HFFc6 (cell line): Measurements from ENCODE around the gene CXCR5. TPM values are rescaled to one million over a fixed set of nuclear protein-coding genes. Genes with fewer than 3 reads are reported as not detected.

Source experiments
- DNase-seq: peaks from one replicate; pipeline ENCODE4 v3.0.0-alpha.2; 2018
- H3K27ac Mint-ChIP-seq: 2 replicates; pipeline ENCODE4 v1.8.0; 2020; ENCODE audit warnings: mild to moderate bottlenecking, mixed read lengths
- H3K27me3 Mint-ChIP-seq: 2 replicates; pipeline ENCODE4 v1.8.0; 2021; ENCODE audit warnings: mild to moderate bottlenecking, moderate library complexity, mixed read lengths; ENCODE audit not compliant: insufficient read depth
- H3K36me3 Mint-ChIP-seq: 2 replicates; pipeline ENCODE4 v1.8.0; 2021; ENCODE audit warnings: low read depth, mixed read lengths
- H3K4me1 Mint-ChIP-seq: 2 replicates; pipeline ENCODE4 v1.8.0; 2020; ENCODE audit warnings: low read depth, mixed read lengths
- H3K4me3 Mint-ChIP-seq: 2 replicates; pipeline ENCODE4 v1.8.0; 2020; ENCODE audit warnings: mild to moderate bottlenecking, moderate library complexity, mixed read lengths
- H3K9me3 Mint-ChIP-seq: 2 replicates; pipeline ENCODE4 v1.8.0; 2020; ENCODE audit warnings: mild to moderate bottlenecking, mixed read lengths
- total RNA-seq, 6 experiments: library from RNA; stranded (reverse); fragmentation: NEBNext Ultra II Directional; extraction: Animal tissue kit (Norgen Biotek cat#: 25700); gene quantifications; 2 replicates in 1 of 6; 3 replicates in 5 of 6; pipeline ENCODE4 v1.2.3, GENCODE V29; 2021
- TF ChIP-seq, protein P1 (sequence below): fragments of 200-600 bp; sonication (generic); IDR thresholded peaks from 2 replicates; pipeline ENCODE4 v1.5.0; 2021; ENCODE audit warnings: antibody characterized with exemption, mild to moderate bottlenecking

The CXCR5 gene
- total RNA-seq, 6 experiments from 2014 or later, result 0.06 TPM; not detected in 5

DNA sequence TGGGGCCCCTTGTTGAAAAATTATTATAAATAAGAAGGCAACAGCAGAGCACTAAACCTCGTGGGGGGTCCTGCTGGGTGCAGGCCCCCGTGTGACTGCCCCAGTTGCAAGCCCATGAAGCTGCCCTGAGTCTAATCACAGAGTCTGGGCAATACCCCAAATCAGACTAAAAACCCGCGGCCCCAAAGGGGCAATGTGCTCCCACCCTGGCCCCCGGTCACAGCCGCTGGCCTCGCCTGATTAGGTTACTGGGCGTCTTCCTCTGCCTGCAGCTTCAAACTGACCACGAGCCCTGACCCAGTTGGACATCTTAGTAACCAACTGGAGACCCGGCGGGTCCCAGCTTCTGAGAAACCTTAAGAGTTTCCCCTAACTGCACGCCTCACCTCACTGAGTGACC lies 1.6 kb downstream of the CXCR5 start:
- DNase-seq, result no peak
- no peaks in the 10 kb centered on the region for H3K9me3 Mint-ChIP-seq
- no peak overlapping the region for H3K27ac Mint-ChIP-seq
- no peaks in the 10 kb centered on the region for H3K36me3 Mint-ChIP-seq
- TF ChIP-seq, protein P1, sequence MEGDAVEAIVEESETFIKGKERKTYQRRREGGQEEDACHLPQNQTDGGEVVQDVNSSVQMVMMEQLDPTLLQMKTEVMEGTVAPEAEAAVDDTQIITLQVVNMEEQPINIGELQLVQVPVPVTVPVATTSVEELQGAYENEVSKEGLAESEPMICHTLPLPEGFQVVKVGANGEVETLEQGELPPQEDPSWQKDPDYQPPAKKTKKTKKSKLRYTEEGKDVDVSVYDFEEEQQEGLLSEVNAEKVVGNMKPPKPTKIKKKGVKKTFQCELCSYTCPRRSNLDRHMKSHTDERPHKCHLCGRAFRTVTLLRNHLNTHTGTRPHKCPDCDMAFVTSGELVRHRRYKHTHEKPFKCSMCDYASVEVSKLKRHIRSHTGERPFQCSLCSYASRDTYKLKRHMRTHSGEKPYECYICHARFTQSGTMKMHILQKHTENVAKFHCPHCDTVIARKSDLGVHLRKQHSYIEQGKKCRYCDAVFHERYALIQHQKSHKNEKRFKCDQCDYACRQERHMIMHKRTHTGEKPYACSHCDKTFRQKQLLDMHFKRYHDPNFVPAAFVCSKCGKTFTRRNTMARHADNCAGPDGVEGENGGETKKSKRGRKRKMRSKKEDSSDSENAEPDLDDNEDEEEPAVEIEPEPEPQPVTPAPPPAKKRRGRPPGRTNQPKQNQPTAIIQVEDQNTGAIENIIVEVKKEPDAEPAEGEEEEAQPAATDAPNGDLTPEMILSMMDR, result no peak
- peaks cover 5% of the 10 kb centered on the region for H3K27me3 Mint-ChIP-seq
- H3K4me3 Mint-ChIP-seq, result no peak overlapping the region
- peaks cover 56% of the 10 kb centered on the region for H3K4me1 Mint-ChIP-seq

DNA sequence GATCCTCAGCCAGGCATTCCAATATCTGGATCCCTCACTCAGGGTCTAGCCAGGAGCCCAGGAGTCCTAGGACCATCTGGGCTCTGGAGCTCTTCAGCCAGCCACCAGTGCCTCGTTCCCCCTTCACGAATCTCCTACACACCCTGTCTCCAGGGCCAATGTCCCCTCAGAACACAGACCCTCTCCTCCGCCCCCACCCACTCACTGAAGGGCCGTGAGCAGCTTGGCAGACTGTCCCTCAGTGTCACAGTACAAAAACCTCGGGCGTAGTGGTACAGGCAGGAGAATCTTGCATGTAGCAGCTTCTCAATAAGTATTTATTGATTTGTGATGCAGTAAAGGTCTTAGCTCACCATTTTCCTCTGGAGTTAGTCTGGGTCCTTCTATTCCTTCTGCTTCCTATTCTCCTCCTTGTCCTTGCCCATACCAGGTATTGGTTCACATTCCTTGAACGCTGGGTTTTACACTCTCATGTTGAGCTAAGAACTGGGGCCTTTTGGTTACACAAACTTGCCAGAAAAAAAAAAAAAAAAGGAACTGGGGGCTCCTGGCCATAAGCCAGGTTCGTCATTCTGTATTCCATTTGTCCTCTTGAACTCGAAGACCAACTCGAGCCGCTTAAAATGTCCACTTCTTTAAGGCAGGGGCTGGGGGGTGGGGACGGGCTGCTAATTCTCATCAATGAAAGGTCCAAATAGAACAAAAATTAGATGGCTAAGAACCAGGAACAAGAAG lies 2.3 kb downstream of the CXCR5 start:
- no peak overlapping the region for H3K4me3 Mint-ChIP-seq
- no peak for DNase-seq
- H3K27me3 Mint-ChIP-seq, result peaks cover 5% of the 10 kb centered on the region
- H3K4me1 Mint-ChIP-seq, result peaks cover 56% of the 10 kb centered on the region
- H3K36me3 Mint-ChIP-seq, result no peaks in the 10 kb centered on the region
- TF ChIP-seq, protein P1, result no peak
- no peak overlapping the region for H3K27ac Mint-ChIP-seq
- H3K9me3 Mint-ChIP-seq, result no peaks in the 10 kb centered on the region

DNA sequence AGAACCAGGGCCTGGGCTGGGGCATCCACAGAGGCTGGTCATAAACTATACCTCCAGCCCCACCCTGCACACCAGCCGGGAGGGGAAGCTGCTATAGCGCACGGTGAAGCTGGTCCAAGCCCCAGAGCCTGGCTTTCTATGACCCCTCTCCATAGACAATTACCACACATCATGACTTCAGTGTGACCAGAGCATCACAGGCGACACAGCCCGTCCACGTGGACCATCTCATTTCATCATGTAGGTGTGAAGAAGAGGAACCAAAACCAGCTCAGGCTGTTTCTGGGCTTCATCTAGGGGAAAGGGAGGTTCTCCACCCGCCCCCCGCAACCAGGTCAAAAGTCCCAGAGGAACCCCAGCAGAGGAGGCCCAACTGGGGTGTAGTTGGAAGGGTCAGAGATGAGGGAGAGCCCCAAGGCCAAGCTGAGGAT lies 3.0 kb downstream of the CXCR5 start:
- TF ChIP-seq, protein P1, result no peak
- peaks cover 5% of the 10 kb centered on the region for H3K27me3 Mint-ChIP-seq
- H3K9me3 Mint-ChIP-seq, result no peaks in the 10 kb centered on the region
- H3K36me3 Mint-ChIP-seq, result no peaks in the 10 kb centered on the region
- H3K27ac Mint-ChIP-seq, result peak overlapping the region; percentile 97; the same call in 1 of the 2 replicates
- peak overlapping the region; percentile 27; the same call in 1 of the 2 replicates for H3K4me3 Mint-ChIP-seq
- H3K4me1 Mint-ChIP-seq, result peaks cover 49% of the 10 kb centered on the region
- DNase-seq, result no peak

DNA sequence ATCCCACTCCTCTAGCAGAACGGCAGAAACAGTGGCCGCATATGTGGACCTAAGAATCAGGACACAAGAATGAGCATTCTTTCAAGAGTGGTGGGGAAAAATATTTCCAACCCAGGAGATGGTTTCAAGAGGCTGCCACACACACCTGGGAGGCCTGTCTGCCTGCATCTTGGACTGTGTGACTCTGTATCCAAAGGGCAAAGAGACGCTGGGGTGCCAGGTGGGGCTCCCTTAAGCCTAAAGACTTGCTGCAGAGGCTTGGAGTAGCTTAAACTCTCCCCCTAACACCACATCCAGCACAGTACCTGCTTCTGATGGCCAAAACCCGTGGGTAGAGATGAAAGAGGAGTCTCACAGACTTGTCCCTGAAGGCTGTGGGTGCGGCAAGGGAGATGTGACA lies 3.5 kb downstream of the CXCR5 start:
- peaks cover 3% of the 10 kb centered on the region for H3K27me3 Mint-ChIP-seq
- no peak for DNase-seq
- H3K27ac Mint-ChIP-seq, result peak overlapping the region; percentile 97
- no peaks in the 10 kb centered on the region for H3K9me3 Mint-ChIP-seq
- TF ChIP-seq, protein P1, result no peak
- H3K4me1 Mint-ChIP-seq, result peaks cover 49% of the 10 kb centered on the region
- peak overlapping the region; percentile 27; the same call in 1 of the 2 replicates for H3K4me3 Mint-ChIP-seq
- no peaks in the 10 kb centered on the region for H3K36me3 Mint-ChIP-seq

DNA sequence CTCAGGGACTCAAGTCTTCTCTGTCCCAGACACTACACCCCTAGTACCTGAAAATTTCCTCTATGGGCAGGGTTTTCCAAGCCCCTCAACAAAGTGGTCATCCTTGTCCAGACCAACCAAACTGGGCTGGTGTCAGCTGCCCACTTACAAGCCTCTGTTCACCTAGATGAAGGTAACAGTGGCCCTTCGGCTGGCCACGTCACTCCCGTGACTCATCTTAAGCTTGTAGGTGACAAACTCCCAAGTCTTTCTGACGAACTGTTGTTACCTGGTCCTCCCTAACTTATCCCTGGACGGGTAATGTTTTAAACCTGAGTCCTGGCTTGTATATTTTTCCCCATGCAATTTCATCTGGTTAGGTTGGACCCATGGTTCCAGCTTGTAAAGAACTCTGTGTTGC lies 4.7 kb downstream of the CXCR5 start:
- TF ChIP-seq, protein P1, result no peak
- no peak for DNase-seq
- H3K4me1 Mint-ChIP-seq, result peaks cover 45% of the 10 kb centered on the region
- H3K27ac Mint-ChIP-seq, result peak overlapping the region; percentile 97
- no peaks in the 10 kb centered on the region for H3K36me3 Mint-ChIP-seq
- H3K4me3 Mint-ChIP-seq, result peak overlapping the region; percentile 27; the same call in 1 of the 2 replicates
- peaks cover 5% of the 10 kb centered on the region; the same call in 1 of the 2 replicates for H3K27me3 Mint-ChIP-seq
- no peaks in the 10 kb centered on the region for H3K9me3 Mint-ChIP-seq
